ENCODE data around the gene AP1B1.

Gene AP1B1

GRCh38 chr22:29300807-29301601, 87.4 kb downstream of the AP1B1 start:
- H3K9me3 ChIP-seq (replicated peaks; ENCODE audit: low read length) = no peaks in the 10 kb centered on the region
- H3K27me3 ChIP-seq (ENCODE audit: control insufficient read depth, insufficient read depth, low read length) = no peaks in the 10 kb centered on the region
- H3K4me3 ChIP-seq (ENCODE audit: low read length) = no peak overlapping the region
- peaks cover 3% of the 10 kb centered on the region for H3K4me1 ChIP-seq (ENCODE audit: control insufficient read depth, insufficient read depth, low read length)
- no peak overlapping the region for H3K4me2 ChIP-seq (ENCODE audit: low read length)
- H3K36me3 ChIP-seq (ENCODE audit: insufficient read depth, low read length) = peaks cover 52% of the 10 kb centered on the region
- no peak overlapping the region for H3K9ac ChIP-seq (ENCODE audit: low read depth, low read length)

GRCh38 chr22:29300467-29300806, 87.9 kb downstream of the AP1B1 start:
- H3K4me1 ChIP-seq (ENCODE audit: control insufficient read depth, insufficient read depth, low read length) = no peaks in the 10 kb centered on the region
- H3K27me3 ChIP-seq (ENCODE audit: control insufficient read depth, insufficient read depth, low read length) = no peaks in the 10 kb centered on the region
- no peaks in the 10 kb centered on the region for H3K9me3 ChIP-seq (replicated peaks; ENCODE audit: low read length)
- no peak overlapping the region for H3K4me2 ChIP-seq (ENCODE audit: low read length)
- peaks cover 57% of the 10 kb centered on the region for H3K36me3 ChIP-seq (ENCODE audit: insufficient read depth, low read length)
- H3K4me3 ChIP-seq (ENCODE audit: low read length) = no peak overlapping the region
- no peak overlapping the region for H3K9ac ChIP-seq (ENCODE audit: low read depth, low read length)

- Histone ChIP-seq H3K4me3 (ENCODE audit: low read length) (no peak overlapping the region), H3K27me3 (ENCODE audit: control insufficient read depth, insufficient read depth, low read length) (no peaks in the 10 kb centered on the region), H3K9ac (ENCODE audit: low read depth, low read length) (no peak overlapping the region), H3K9me3 (replicated peaks; ENCODE audit: low read length) (no peaks in the 10 kb centered on the region), H3K4me1 (ENCODE audit: control insufficient read depth, insufficient read depth, low read length) (no peaks in the 10 kb centered on the region), H3K36me3 (ENCODE audit: insufficient read depth, low read length) (peaks cover 68% of the 10 kb centered on the region), H3K4me2 (ENCODE audit: low read length) (no peak overlapping the region)
These were observed 89.1 kb downstream of the AP1B1 start for GRCh38 chr22:29299136-29299900.

- H3K4me2 ChIP-seq (ENCODE audit: low read length) = no peak overlapping the region
- peaks cover 74% of the 10 kb centered on the region for H3K36me3 ChIP-seq (ENCODE audit: insufficient read depth, low read length)
- H3K4me3 ChIP-seq (ENCODE audit: low read length) = no peak overlapping the region
- no peaks in the 10 kb centered on the region for H3K9me3 ChIP-seq (replicated peaks; ENCODE audit: low read length)
- H3K9ac ChIP-seq (ENCODE audit: low read depth, low read length) = no peak overlapping the region
- H3K27me3 ChIP-seq (ENCODE audit: control insufficient read depth, insufficient read depth, low read length) = no peaks in the 10 kb centered on the region
- no peaks in the 10 kb centered on the region for H3K4me1 ChIP-seq (ENCODE audit: control insufficient read depth, insufficient read depth, low read length)
These were observed 89.7 kb downstream of the AP1B1 start for GRCh38 chr22:29298641-29299040.

GRCh38 chr22:29292379-29292778, 96.0 kb downstream of the AP1B1 start:
- H3K27me3 ChIP-seq (ENCODE audit: control insufficient read depth, insufficient read depth, low read length) = no peaks in the 10 kb centered on the region
- peaks cover 99% of the 10 kb centered on the region for H3K36me3 ChIP-seq (ENCODE audit: insufficient read depth, low read length)
- H3K4me1 ChIP-seq (ENCODE audit: control insufficient read depth, insufficient read depth, low read length) = no peaks in the 10 kb centered on the region

GRCh38 chr22:29291215-29291614, 97.2 kb downstream of the AP1B1 start:
- no peak overlapping the region for H3K9ac ChIP-seq (ENCODE audit: low read depth, low read length)
- no peaks in the 10 kb centered on the region for H3K9me3 ChIP-seq (replicated peaks; ENCODE audit: low read length)
- no peaks in the 10 kb centered on the region for H3K27me3 ChIP-seq (ENCODE audit: control insufficient read depth, insufficient read depth, low read length)
- H3K4me3 ChIP-seq (ENCODE audit: low read length) = no peak overlapping the region
- no peaks in the 10 kb centered on the region for H3K4me1 ChIP-seq (ENCODE audit: control insufficient read depth, insufficient read depth, low read length)
- H3K4me2 ChIP-seq (ENCODE audit: low read length) = no peak overlapping the region
- peaks cover 98% of the 10 kb centered on the region for H3K36me3 ChIP-seq (ENCODE audit: insufficient read depth, low read length)

More at GRCh38 chr22:29292379-29292778, 96.0 kb downstream of the AP1B1 start:
- Histone ChIP-seq H3K9ac (ENCODE audit: low read depth, low read length) (no peak overlapping the region), H3K9me3 (replicated peaks; ENCODE audit: low read length) (no peaks in the 10 kb centered on the region), H3K4me2 (ENCODE audit: low read length) (no peak overlapping the region), H3K4me3 (ENCODE audit: low read length) (no peak overlapping the region)

- Histone ChIP-seq H3K4me3 (ENCODE audit: low read length) (no peak overlapping the region), H3K27me3 (ENCODE audit: control insufficient read depth, insufficient read depth, low read length) (no peaks in the 10 kb centered on the region), H3K36me3 (ENCODE audit: insufficient read depth, low read length) (peaks cover 96% of the 10 kb centered on the region), H3K9ac (ENCODE audit: low read depth, low read length) (no peak overlapping the region), H3K9me3 (replicated peaks; ENCODE audit: low read length) (no peaks in the 10 kb centered on the region), H3K4me1 (ENCODE audit: control insufficient read depth, insufficient read depth, low read length) (no peaks in the 10 kb centered on the region), H3K4me2 (ENCODE audit: low read length) (no peak overlapping the region)
These were observed 98.3 kb downstream of the AP1B1 start for GRCh38 chr22:29290061-29290460.

GRCh38 chr22:29288837-29289236, 99.5 kb downstream of the AP1B1 start:
- Histone ChIP-seq H3K4me1 (ENCODE audit: control insufficient read depth, insufficient read depth, low read length) (no peaks in the 10 kb centered on the region), H3K4me3 (ENCODE audit: low read length) (no peak overlapping the region), H3K9ac (ENCODE audit: low read depth, low read length) (no peak overlapping the region), H3K9me3 (replicated peaks; ENCODE audit: low read length) (no peaks in the 10 kb centered on the region), H3K4me2 (ENCODE audit: low read length) (no peak overlapping the region), H3K36me3 (ENCODE audit: insufficient read depth, low read length) (peaks cover 93% of the 10 kb centered on the region), H3K27me3 (ENCODE audit: control insufficient read depth, insufficient read depth, low read length) (no peaks in the 10 kb centered on the region)

GRCh38 chr22:29284196-29284595, 104.2 kb downstream of the AP1B1 start:
- Histone ChIP-seq H3K27me3 (ENCODE audit: control insufficient read depth, insufficient read depth, low read length) (no peaks in the 10 kb centered on the region), H3K9ac (ENCODE audit: low read depth, low read length) (no peak overlapping the region), H3K36me3 (ENCODE audit: insufficient read depth, low read length) (peaks cover 79% of the 10 kb centered on the region), H3K4me3 (ENCODE audit: low read length) (no peak overlapping the region), H3K9me3 (replicated peaks; ENCODE audit: low read length) (no peaks in the 10 kb centered on the region), H3K4me1 (ENCODE audit: control insufficient read depth, insufficient read depth, low read length) (no peaks in the 10 kb centered on the region), H3K4me2 (ENCODE audit: low read length) (no peak overlapping the region)

GRCh38 chr22:29277927-29278326, 110.4 kb downstream of the AP1B1 start:
- Histone ChIP-seq H3K9ac (ENCODE audit: low read depth, low read length) (no peak overlapping the region), H3K36me3 (ENCODE audit: insufficient read depth, low read length) (peaks cover 86% of the 10 kb centered on the region), H3K4me1 (ENCODE audit: control insufficient read depth, insufficient read depth, low read length) (no peaks in the 10 kb centered on the region), H3K4me3 (ENCODE audit: low read length) (no peak overlapping the region), H3K4me2 (ENCODE audit: low read length) (no peak overlapping the region), H3K9me3 (replicated peaks; ENCODE audit: low read length) (no peaks in the 10 kb centered on the region), H3K27me3 (ENCODE audit: control insufficient read depth, insufficient read depth, low read length) (no peaks in the 10 kb centered on the region)
